ENCODE measurements around the gene MAJIN. TPM values are rescaled to one million over a fixed set of nuclear protein-coding genes. Genes with fewer than 3 reads are reported as not detected.

MAJIN gene
- total and polyA plus RNA-seq, 7 donors = 0.25 TPM; not detected in 6

- H3K4me1 ChIP-seq = peaks cover 0 to 5% (median 2%) of the 10 kb centered on the region in 4 donors
- H3K27me3 ChIP-seq = no peaks in the 10 kb centered on the region
- no peak overlapping the region for H3K4me3 ChIP-seq
- H3K27ac ChIP-seq = no peak overlapping the region
- 95 to 96% methylated on average over 19 of the region's 19 CpGs for WGBS, 2 donors
- TF ChIP-seq, protein P1, sequence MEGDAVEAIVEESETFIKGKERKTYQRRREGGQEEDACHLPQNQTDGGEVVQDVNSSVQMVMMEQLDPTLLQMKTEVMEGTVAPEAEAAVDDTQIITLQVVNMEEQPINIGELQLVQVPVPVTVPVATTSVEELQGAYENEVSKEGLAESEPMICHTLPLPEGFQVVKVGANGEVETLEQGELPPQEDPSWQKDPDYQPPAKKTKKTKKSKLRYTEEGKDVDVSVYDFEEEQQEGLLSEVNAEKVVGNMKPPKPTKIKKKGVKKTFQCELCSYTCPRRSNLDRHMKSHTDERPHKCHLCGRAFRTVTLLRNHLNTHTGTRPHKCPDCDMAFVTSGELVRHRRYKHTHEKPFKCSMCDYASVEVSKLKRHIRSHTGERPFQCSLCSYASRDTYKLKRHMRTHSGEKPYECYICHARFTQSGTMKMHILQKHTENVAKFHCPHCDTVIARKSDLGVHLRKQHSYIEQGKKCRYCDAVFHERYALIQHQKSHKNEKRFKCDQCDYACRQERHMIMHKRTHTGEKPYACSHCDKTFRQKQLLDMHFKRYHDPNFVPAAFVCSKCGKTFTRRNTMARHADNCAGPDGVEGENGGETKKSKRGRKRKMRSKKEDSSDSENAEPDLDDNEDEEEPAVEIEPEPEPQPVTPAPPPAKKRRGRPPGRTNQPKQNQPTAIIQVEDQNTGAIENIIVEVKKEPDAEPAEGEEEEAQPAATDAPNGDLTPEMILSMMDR (IDR thresholded peaks at IDR 0.05) = no peak
- TF ChIP-seq EP300 (IDR thresholded peaks at IDR 0.05) = no peak
- TF ChIP-seq POLR2A (IDR thresholded peaks at IDR 0.05) = no peak
- no peak for TF ChIP-seq POLR2AphosphoS5 (IDR thresholded peaks at IDR 0.05)
- H3K9me3 ChIP-seq = no peaks in the 10 kb centered on the region
- intact Hi-C loops (cut with DNase I) = no loop called here
- no peak for DNase-seq
- H3K36me3 ChIP-seq = peaks cover 0 to 80% (median 36%) of the 10 kb centered on the region in 4 donors
Measured at GRCh38 chr11:64898541-64898940, 73.4 kb downstream of the MAJIN start.

GRCh38 chr11:64898076-64898445 is 73.8 kb downstream of the MAJIN start:
- no peak overlapping the region for H3K4me3 ChIP-seq
- intact Hi-C loops (cut with DNase I) = no loop called here
- 96 to 97% methylated on average over 9 of the region's 9 CpGs for WGBS, 2 donors
- no peak for DNase-seq
- peaks cover 0 to 5% (median 2%) of the 10 kb centered on the region in 4 donors for H3K4me1 ChIP-seq
- peaks cover 0 to 76% (median 31%) of the 10 kb centered on the region in 4 donors for H3K36me3 ChIP-seq
- no peak overlapping the region for H3K27ac ChIP-seq
- no peaks in the 10 kb centered on the region for H3K27me3 ChIP-seq
- TF ChIP-seq POLR2A (IDR thresholded peaks at IDR 0.05) (no peak), EP300 (IDR thresholded peaks at IDR 0.05) (no peak), POLR2AphosphoS5 (IDR thresholded peaks at IDR 0.05) (no peak)
- TF ChIP-seq, protein P1 (IDR thresholded peaks at IDR 0.05) = no peak
- H3K9me3 ChIP-seq = no peaks in the 10 kb centered on the region

- H3K4me3 ChIP-seq = no peak overlapping the region
- TF ChIP-seq EP300 (IDR thresholded peaks at IDR 0.05) = no peak
- no peak for TF ChIP-seq POLR2AphosphoS5 (IDR thresholded peaks at IDR 0.05)
- TF ChIP-seq POLR2A (IDR thresholded peaks at IDR 0.05) = no peak
- TF ChIP-seq, protein P1 (IDR thresholded peaks at IDR 0.05) = no peak
- 94 to 96% methylated on average over 19 of the region's 19 CpGs for WGBS, 2 donors
- intact Hi-C loops (cut with DNase I) = no loop called here
- no peak for DNase-seq
- no peaks in the 10 kb centered on the region for H3K9me3 ChIP-seq
- peaks cover 0 to 70% (median 26%) of the 10 kb centered on the region in 4 donors for H3K36me3 ChIP-seq
- H3K4me1 ChIP-seq = peaks cover 0 to 5% (median 2%) of the 10 kb centered on the region in 4 donors
- no peak overlapping the region for H3K27ac ChIP-seq
- H3K27me3 ChIP-seq = no peaks in the 10 kb centered on the region
Measured at GRCh38 chr11:64897381-64898075, 74.4 kb downstream of the MAJIN start.

GRCh38 chr11:64896448-64897022 is 75.4 kb downstream of the MAJIN start:
- H3K27ac ChIP-seq = no peak overlapping the region
- TF ChIP-seq, protein P1 (IDR thresholded peaks at IDR 0.05) = no peak
- TF ChIP-seq EP300 (IDR thresholded peaks at IDR 0.05) = no peak
- no peak for TF ChIP-seq POLR2A (IDR thresholded peaks at IDR 0.05)
- TF ChIP-seq POLR2AphosphoS5 (IDR thresholded peaks at IDR 0.05) = no peak
- WGBS, 2 donors = 87 to 91% methylated on average over 14 of the region's 14 CpGs
- intact Hi-C loops (cut with DNase I) = no loop called here
- H3K4me3 ChIP-seq = no peak overlapping the region
- peaks cover 0 to 5% (median 2%) of the 10 kb centered on the region in 4 donors for H3K4me1 ChIP-seq
- DNase-seq = no peak
- H3K36me3 ChIP-seq = peaks cover 0 to 60% (median 16%) of the 10 kb centered on the region in 4 donors
- H3K27me3 ChIP-seq = no peaks in the 10 kb centered on the region
- no peaks in the 10 kb centered on the region for H3K9me3 ChIP-seq
